HUDEP-2 (cell line): Measurements from ENCODE around the gene KRTAP10-1.

ENCODE experiments used
- DNase-seq, 76 experiments: peaks; one replicate each; lab custom pipeline; 2025; ENCODE audit not compliant: unreplicated experiment in 76 of 76; lab: John Stamatoyannopoulos, UW

The KRTAP10-1 gene

GRCh38 chr21:44519346-44520325 lies 20.4 kb downstream of the KRTAP10-1 start:
- no peak for DNase-seq

GRCh38 chr21:44518686-44519085 lies 21.3 kb downstream of the KRTAP10-1 start:
- DNase-seq, result no peak

- peak in 10 of 76 experiments; percentile 2 to 36 (median 18) for DNase-seq
Observed at GRCh38 chr21:44517175-44517899, 22.7 kb downstream of the KRTAP10-1 start.

- no peak for DNase-seq
Observed at GRCh38 chr21:44516828-44517174, 23.2 kb downstream of the KRTAP10-1 start.

- no peak for DNase-seq
Observed at GRCh38 chr21:44516342-44516741, 23.7 kb downstream of the KRTAP10-1 start.

GRCh38 chr21:44515359-44516165 lies 24.4 kb downstream of the KRTAP10-1 start:
- DNase-seq, result no peak

- DNase-seq, result no peak
Observed at GRCh38 chr21:44514746-44515358, 25.1 kb downstream of the KRTAP10-1 start.

- DNase-seq, result no peak
Observed at GRCh38 chr21:44514218-44514520, 25.8 kb downstream of the KRTAP10-1 start.

GRCh38 chr21:44513389-44514217 lies 26.4 kb downstream of the KRTAP10-1 start:
- DNase-seq, result no peak

- no peak for DNase-seq
Observed at GRCh38 chr21:44512496-44513388, 27.3 kb downstream of the KRTAP10-1 start.

GRCh38 chr21:44511938-44512275 lies 28.1 kb downstream of the KRTAP10-1 start:
- no peak for DNase-seq

- no peak for DNase-seq
Observed at GRCh38 chr21:44511219-44511937, 28.6 kb downstream of the KRTAP10-1 start.

GRCh38 chr21:44510508-44511218 lies 29.3 kb downstream of the KRTAP10-1 start:
- DNase-seq, result peak in 57 of 76 experiments; percentile 6 to 78 (median 44)

- DNase-seq, result no peak
Observed at GRCh38 chr21:44510109-44510507, 29.9 kb downstream of the KRTAP10-1 start.

- peak in 38 of 76 experiments; percentile 5 to 55 (median 25) for DNase-seq
Observed at GRCh38 chr21:44509539-44509938, 30.5 kb downstream of the KRTAP10-1 start.

GRCh38 chr21:44508711-44509445 lies 31.1 kb downstream of the KRTAP10-1 start:
- no peak for DNase-seq

- DNase-seq, result no peak
Observed at GRCh38 chr21:44508426-44508710, 31.6 kb downstream of the KRTAP10-1 start.
